ENCODE data around the gene ESYT2. TPM values are rescaled to one million over a fixed set of nuclear protein-coding genes. Genes with fewer than 3 reads are reported as not detected.

Gene ESYT2
- total and polyA plus RNA-seq, 2 donors (not counting 1 experiment from before 2014, with no cell fraction given) = 66.0 to 93.0 TPM

DNA sequence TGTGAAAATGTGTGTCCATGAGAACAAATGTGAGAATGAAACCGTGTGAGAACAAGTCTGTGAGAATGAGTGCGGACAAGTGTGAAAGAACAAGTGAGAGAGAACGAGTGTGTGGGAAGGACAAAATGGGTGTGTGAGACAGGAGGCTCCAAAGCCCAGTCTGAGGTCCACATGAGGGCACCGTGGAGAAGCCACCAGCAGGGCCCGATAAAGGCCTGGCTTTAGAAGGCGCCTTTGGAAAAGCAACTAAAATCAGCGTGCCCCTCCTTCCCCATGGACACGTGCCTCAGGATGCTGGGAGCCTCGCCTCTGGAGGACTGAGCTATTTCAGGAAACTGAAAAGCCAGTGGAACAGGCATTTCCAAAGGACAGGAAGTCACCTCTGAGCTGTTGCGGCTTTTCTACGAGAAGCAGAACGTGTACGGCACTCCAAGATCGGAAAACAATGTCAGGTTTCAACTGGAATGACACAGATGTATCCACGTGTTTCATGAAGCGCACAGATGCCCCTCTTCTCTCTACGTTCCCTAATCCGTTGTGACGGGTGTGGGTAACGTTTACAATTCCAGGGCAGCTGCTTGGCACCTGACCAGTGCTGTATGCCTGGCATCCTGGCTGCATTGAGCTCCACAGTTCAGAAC is 46.4 kb downstream of the ESYT2 start:
- no peak overlapping the region for H3K4me3 ChIP-seq (replicated peaks in 1 of 4; ENCODE audit: control extremely low read depth in 1 of 4, insufficient read depth in 1 of 4, low read depth in 3 of 4, low read length in 4 of 4)
- H3K4me1 ChIP-seq (ENCODE audit: control insufficient read depth, extremely low read depth, insufficient read depth, low read length) = peaks cover 3% of the 10 kb centered on the region
- no peaks in the 10 kb centered on the region for H3K9me3 ChIP-seq (ENCODE audit: control insufficient read depth, insufficient read depth, low read depth, low read length)
- no peaks in the 10 kb centered on the region for H4K20me1 ChIP-seq (ENCODE audit: control insufficient read depth, extremely low read depth, insufficient read depth, low read length)
- peak overlapping the region; percentile 41 for H3K27ac ChIP-seq (ENCODE audit: insufficient read depth, low read length)
- no peaks in the 10 kb centered on the region for H3K27me3 ChIP-seq (ENCODE audit: control insufficient read depth, insufficient read depth, low read length)
- peaks cover 15% of the 10 kb centered on the region for H3K36me3 ChIP-seq (ENCODE audit: control insufficient read depth, insufficient read depth, low read length)
- peak in 1 of 2 donors; percentile 58 for DNase-seq (ENCODE audit: low read depth in 2 of 2)
- no peak overlapping the region for H3K9ac ChIP-seq (ENCODE audit: insufficient read depth, low read length)
- H3K4me2 ChIP-seq (ENCODE audit: extremely low read depth, insufficient read depth, low read length) = no peak overlapping the region
- H3K79me2 ChIP-seq (ENCODE audit: control insufficient read depth, insufficient read depth, low read length) = no peaks in the 10 kb centered on the region
- no peak for TF ChIP-seq EZH2 (IDR thresholded peaks at IDR 0.05; ENCODE audit: low read length, missing control alignments)
- TF ChIP-seq, protein P1, sequence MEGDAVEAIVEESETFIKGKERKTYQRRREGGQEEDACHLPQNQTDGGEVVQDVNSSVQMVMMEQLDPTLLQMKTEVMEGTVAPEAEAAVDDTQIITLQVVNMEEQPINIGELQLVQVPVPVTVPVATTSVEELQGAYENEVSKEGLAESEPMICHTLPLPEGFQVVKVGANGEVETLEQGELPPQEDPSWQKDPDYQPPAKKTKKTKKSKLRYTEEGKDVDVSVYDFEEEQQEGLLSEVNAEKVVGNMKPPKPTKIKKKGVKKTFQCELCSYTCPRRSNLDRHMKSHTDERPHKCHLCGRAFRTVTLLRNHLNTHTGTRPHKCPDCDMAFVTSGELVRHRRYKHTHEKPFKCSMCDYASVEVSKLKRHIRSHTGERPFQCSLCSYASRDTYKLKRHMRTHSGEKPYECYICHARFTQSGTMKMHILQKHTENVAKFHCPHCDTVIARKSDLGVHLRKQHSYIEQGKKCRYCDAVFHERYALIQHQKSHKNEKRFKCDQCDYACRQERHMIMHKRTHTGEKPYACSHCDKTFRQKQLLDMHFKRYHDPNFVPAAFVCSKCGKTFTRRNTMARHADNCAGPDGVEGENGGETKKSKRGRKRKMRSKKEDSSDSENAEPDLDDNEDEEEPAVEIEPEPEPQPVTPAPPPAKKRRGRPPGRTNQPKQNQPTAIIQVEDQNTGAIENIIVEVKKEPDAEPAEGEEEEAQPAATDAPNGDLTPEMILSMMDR (conservative IDR thresholded peaks at IDR 0.05 in 1 of 2, IDR thresholded peaks at IDR 0.05 in 1 of 2; ENCODE audit: low read depth in 1 of 2, low read length in 2 of 2) = peak; percentile 41
- no peak overlapping the region for H2AFZ ChIP-seq (ENCODE audit: low read length)

DNA sequence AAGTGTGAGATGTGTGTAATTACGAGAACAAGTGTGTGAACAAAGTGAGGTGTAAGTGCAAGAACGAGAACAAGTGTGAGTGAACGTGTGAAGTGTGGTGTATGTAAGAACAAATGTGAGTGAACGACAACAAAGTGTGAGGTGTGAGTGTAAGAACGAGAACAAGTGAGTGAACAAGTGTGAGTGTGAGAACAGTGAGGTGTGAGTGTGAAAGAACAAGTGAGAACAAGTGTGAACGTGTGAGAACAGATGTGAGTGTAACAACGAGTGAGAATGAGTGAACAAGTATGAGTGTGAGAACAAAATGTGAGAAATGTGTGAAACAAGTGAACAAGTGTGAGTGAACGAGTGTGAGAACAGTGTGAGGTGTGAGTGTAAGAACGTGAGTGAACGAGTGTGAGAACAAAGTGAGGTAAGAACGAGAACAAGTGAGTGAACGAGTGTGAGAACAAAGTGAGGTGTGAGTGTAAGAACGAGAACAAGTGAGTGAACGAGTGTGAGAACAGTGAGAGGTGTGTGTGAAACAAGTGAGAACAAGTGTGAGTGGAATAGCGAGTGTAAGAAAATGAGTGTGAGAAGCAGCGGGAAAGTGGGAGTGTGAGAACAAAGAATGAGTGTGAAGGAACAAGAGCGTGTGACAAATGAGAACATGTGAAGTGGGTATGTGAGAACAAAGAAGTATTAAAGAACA is 47.2 kb downstream of the ESYT2 start:
- H3K4me3 ChIP-seq (replicated peaks in 1 of 4; ENCODE audit: control extremely low read depth in 1 of 4, insufficient read depth in 1 of 4, low read depth in 3 of 4, low read length in 4 of 4) = no peak overlapping the region
- no peaks in the 10 kb centered on the region for H4K20me1 ChIP-seq (ENCODE audit: control insufficient read depth, extremely low read depth, insufficient read depth, low read length)
- H3K79me2 ChIP-seq (ENCODE audit: control insufficient read depth, insufficient read depth, low read length) = no peaks in the 10 kb centered on the region
- DNase-seq (ENCODE audit: low read depth in 2 of 2) = no peak
- H3K27me3 ChIP-seq (ENCODE audit: control insufficient read depth, insufficient read depth, low read length) = no peaks in the 10 kb centered on the region
- no peaks in the 10 kb centered on the region for H3K9me3 ChIP-seq (ENCODE audit: control insufficient read depth, insufficient read depth, low read depth, low read length)
- H3K9ac ChIP-seq (ENCODE audit: insufficient read depth, low read length) = no peak overlapping the region
- H2AFZ ChIP-seq (ENCODE audit: low read length) = no peak overlapping the region
- H3K27ac ChIP-seq (ENCODE audit: insufficient read depth, low read length) = no peak overlapping the region
- peaks cover 15% of the 10 kb centered on the region for H3K36me3 ChIP-seq (ENCODE audit: control insufficient read depth, insufficient read depth, low read length)
- peaks cover 3% of the 10 kb centered on the region for H3K4me1 ChIP-seq (ENCODE audit: control insufficient read depth, extremely low read depth, insufficient read depth, low read length)
- TF ChIP-seq EZH2 (IDR thresholded peaks at IDR 0.05; ENCODE audit: low read length, missing control alignments) = no peak
- TF ChIP-seq, protein P1 (conservative IDR thresholded peaks at IDR 0.05 in 1 of 2, IDR thresholded peaks at IDR 0.05 in 1 of 2; ENCODE audit: low read depth in 1 of 2, low read length in 2 of 2) = no peak
- no peak overlapping the region for H3K4me2 ChIP-seq (ENCODE audit: extremely low read depth, insufficient read depth, low read length)

DNA sequence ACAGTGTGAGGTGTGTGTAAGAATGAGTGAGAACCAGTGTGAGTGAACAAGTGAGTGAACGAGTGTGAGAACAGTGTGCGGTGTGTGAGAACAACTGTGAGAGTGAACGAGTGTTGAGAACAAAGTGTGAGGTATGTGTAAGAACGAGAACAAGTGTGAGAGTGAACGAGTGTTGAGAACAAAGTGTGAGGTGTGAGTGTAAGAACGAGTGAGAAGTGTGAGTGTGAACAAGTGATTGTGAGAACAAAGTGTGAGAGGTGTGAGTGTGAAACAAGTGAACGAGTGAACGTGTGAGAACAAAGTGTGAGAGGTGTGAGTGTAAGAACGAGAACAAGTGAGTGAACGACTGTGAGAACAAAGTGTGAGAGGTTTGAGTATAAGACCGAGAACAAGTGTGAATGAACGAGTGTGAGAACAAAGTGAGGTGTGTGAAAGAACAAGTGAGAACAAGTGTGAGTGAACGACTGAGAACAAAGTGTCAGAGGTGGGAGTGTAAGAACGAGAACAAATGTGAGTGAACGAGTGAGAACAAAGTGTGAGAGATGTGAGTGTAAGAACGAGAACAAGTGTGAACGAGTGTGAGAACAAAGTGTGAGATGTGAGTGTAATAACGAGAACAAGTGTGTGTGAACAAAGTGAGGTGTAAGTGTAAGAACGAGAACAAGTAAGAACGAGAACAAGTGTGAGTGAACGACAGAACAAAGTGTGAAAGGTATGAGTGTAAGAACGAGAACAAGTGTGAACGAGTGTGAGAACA is 47.9 kb downstream of the ESYT2 start:
- no peak overlapping the region for H3K4me3 ChIP-seq (replicated peaks in 1 of 4; ENCODE audit: control extremely low read depth in 1 of 4, insufficient read depth in 1 of 4, low read depth in 3 of 4, low read length in 4 of 4)
- no peak for TF ChIP-seq EZH2 (IDR thresholded peaks at IDR 0.05; ENCODE audit: low read length, missing control alignments)
- TF ChIP-seq, protein P1 (conservative IDR thresholded peaks at IDR 0.05 in 1 of 2, IDR thresholded peaks at IDR 0.05 in 1 of 2; ENCODE audit: low read depth in 1 of 2, low read length in 2 of 2) = no peak
- H3K9me3 ChIP-seq (ENCODE audit: control insufficient read depth, insufficient read depth, low read depth, low read length) = no peaks in the 10 kb centered on the region
- peaks cover 3% of the 10 kb centered on the region for H3K4me1 ChIP-seq (ENCODE audit: control insufficient read depth, extremely low read depth, insufficient read depth, low read length)
- no peaks in the 10 kb centered on the region for H3K27me3 ChIP-seq (ENCODE audit: control insufficient read depth, insufficient read depth, low read length)
- H3K27ac ChIP-seq (ENCODE audit: insufficient read depth, low read length) = no peak overlapping the region
- peaks cover 15% of the 10 kb centered on the region for H3K36me3 ChIP-seq (ENCODE audit: control insufficient read depth, insufficient read depth, low read length)
- no peaks in the 10 kb centered on the region for H4K20me1 ChIP-seq (ENCODE audit: control insufficient read depth, extremely low read depth, insufficient read depth, low read length)
- no peaks in the 10 kb centered on the region for H3K79me2 ChIP-seq (ENCODE audit: control insufficient read depth, insufficient read depth, low read length)
- DNase-seq (ENCODE audit: low read depth in 2 of 2) = no peak
- H2AFZ ChIP-seq (ENCODE audit: low read length) = no peak overlapping the region
- H3K9ac ChIP-seq (ENCODE audit: insufficient read depth, low read length) = no peak overlapping the region
- no peak overlapping the region for H3K4me2 ChIP-seq (ENCODE audit: extremely low read depth, insufficient read depth, low read length)

Data from fibroblast of lung (primary cell).